Measurements from ENCODE around the gene DLG1.

DNA sequence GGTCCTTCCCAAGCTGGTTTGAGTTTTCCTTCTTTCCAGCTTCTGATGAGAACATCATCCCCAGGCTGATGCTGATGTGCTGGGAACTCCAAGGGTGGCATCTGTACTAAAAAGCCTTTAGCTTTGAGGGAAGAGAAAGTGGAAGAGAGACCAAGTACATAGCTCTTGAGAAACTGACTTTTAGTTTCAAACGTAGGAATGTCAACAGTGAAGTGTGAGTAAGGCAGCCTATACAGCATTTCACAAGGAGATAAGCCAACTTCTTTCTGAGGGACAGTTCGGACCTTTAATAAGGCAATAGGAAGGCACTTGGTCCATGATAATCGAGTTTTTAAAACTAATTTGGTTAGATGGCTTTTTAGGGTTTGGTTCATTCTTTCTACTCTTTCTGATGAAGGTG is 53.7 kb downstream of the DLG1 start:
- no peak for TF ChIP-seq EP300 (IDR thresholded peaks at IDR 0.05)
- TF ChIP-seq, protein P1, sequence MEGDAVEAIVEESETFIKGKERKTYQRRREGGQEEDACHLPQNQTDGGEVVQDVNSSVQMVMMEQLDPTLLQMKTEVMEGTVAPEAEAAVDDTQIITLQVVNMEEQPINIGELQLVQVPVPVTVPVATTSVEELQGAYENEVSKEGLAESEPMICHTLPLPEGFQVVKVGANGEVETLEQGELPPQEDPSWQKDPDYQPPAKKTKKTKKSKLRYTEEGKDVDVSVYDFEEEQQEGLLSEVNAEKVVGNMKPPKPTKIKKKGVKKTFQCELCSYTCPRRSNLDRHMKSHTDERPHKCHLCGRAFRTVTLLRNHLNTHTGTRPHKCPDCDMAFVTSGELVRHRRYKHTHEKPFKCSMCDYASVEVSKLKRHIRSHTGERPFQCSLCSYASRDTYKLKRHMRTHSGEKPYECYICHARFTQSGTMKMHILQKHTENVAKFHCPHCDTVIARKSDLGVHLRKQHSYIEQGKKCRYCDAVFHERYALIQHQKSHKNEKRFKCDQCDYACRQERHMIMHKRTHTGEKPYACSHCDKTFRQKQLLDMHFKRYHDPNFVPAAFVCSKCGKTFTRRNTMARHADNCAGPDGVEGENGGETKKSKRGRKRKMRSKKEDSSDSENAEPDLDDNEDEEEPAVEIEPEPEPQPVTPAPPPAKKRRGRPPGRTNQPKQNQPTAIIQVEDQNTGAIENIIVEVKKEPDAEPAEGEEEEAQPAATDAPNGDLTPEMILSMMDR (IDR thresholded peaks at IDR 0.05), result no peak
- no peak for TF ChIP-seq POLR2A (IDR thresholded peaks at IDR 0.05)

Measured in stomach (tissue), 4 donors.